Fibroblast of pulmonary artery (primary cell): ENCODE measurements around the gene NT5M.

Experiments used
- DNase-seq: peaks from one replicate; pipeline ENCODE4 v3.0.0-alpha.2; 2010; ENCODE audit warnings: low read depth
- H3K4me3 ChIP-seq: replicated peaks from 2 replicates; pipeline ENCODE4 v1.5.1; 2011; ENCODE audit warnings: low read depth, mild to moderate bottlenecking, control low read depth, low read length, moderate library complexity
- TF ChIP-seq, protein P1 (sequence below): IDR thresholded peaks from 2 replicates; pipeline ENCODE4 v1.5.1; 2011; ENCODE audit warnings: mild to moderate bottlenecking, control low read depth, low read length, inconsistent platforms; ENCODE audit errors: missing control alignments

NT5M gene

DNA sequence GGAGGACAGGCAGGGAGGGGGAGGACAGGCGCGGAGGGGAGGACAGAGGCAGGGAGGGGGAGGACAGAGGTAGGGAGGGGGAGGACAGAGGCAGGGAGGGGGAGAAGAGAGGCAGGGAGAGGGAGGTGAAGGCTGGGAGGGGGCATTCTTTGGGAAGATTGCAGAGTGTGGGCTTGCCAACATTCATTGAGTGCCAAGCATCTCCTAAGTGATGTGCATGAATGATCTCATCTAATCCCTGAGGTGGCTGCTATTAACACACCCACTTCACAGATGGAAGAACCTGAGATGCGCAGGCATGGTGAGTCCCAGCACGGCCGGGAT, 58.3 kb downstream of the NT5M start:
- no peak for DNase-seq
- no peak overlapping the region for H3K4me3 ChIP-seq
- TF ChIP-seq, protein P1, sequence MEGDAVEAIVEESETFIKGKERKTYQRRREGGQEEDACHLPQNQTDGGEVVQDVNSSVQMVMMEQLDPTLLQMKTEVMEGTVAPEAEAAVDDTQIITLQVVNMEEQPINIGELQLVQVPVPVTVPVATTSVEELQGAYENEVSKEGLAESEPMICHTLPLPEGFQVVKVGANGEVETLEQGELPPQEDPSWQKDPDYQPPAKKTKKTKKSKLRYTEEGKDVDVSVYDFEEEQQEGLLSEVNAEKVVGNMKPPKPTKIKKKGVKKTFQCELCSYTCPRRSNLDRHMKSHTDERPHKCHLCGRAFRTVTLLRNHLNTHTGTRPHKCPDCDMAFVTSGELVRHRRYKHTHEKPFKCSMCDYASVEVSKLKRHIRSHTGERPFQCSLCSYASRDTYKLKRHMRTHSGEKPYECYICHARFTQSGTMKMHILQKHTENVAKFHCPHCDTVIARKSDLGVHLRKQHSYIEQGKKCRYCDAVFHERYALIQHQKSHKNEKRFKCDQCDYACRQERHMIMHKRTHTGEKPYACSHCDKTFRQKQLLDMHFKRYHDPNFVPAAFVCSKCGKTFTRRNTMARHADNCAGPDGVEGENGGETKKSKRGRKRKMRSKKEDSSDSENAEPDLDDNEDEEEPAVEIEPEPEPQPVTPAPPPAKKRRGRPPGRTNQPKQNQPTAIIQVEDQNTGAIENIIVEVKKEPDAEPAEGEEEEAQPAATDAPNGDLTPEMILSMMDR, result no peak

DNA sequence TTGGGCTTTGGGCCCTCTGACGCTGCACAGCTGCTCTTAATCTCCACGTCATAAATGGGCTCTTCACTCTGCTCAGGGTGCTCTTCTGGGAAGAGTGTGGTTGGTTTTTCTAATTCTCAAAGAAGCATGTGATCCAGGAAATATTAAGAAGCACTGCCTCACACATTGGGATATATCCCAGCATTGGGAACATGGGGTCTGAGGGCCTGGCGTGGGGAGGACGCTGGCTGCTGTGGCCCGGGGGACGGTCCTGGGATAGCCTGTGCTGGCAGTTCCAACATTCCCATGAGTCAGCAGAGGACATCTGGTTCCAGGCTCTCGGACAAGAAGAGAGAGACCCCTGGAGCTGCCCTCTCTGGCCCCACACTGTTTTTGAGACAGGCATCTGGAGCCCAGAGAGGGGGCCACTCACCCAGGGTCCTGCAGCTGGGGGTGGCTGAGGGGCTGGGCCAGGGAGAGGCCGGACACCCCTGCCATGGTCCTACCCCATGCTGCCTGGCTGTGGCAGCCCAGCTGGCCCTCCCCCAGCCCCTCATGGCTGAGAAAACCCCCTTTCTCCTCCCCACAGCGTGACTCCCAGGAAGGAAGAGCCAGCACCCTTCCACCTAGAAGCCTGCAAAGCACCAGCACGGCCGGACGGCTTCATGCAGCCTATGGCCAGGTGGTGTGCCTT, 58.8 kb downstream of the NT5M start:
- H3K4me3 ChIP-seq, result no peak overlapping the region
- TF ChIP-seq, protein P1, result no peak
- no peak for DNase-seq

DNA sequence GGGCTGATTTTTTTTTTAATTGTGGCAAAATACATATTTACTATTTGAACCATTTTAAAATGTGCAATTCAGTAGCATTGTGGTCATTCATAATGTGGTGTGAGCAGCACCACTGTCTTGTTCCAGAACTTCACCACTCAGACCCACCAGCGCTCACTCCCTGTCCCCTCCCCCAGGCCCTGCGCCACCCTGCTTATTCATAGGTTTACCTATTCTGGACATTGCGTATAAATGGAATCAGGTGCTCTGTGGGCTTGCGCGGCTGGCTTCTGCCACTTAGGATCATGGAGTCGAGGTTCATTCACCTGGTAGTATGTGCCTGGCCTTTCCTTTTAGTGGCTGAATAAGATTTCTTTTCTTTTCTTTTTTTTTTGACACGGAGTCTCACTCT, 59.4 kb downstream of the NT5M start:
- no peak overlapping the region for H3K4me3 ChIP-seq
- DNase-seq, result no peak
- TF ChIP-seq, protein P1, result no peak

DNA sequence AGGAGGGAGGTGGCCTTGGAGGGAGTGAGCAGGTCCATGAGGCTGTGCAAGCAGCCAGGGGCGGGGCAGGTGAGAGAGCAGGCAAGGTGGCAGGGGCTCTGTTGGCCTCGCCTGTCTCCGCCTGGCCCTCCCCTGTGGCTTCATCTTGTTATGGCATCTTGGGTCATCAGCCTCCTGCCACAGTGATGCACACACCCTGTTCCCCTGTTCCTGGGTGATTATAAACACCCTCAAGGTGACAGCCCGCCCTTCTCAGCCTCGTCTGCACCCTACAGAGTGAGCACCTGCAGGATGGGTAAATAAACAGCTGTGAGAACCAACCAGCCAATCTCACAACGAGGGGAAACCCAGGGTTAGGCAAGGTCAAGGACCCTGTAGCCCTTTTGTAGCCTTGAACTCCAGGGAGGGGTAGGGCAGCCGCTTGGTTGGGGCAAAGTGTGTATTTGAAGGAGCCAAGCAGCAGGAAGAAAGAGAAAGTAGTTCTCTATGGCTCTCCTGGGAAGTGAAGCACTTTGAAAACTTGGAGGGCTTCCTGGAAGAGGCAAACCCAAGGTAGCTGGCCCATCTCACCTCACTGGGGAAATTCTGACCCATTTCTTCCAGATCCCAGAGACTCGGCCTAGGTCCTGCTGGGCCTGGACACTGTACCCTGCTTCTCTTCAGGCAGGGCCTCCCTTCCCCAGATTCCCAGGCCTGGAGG, 60.6 kb downstream of the NT5M start:
- H3K4me3 ChIP-seq, result no peak overlapping the region
- TF ChIP-seq, protein P1, result no peak
- DNase-seq, result no peak

DNA sequence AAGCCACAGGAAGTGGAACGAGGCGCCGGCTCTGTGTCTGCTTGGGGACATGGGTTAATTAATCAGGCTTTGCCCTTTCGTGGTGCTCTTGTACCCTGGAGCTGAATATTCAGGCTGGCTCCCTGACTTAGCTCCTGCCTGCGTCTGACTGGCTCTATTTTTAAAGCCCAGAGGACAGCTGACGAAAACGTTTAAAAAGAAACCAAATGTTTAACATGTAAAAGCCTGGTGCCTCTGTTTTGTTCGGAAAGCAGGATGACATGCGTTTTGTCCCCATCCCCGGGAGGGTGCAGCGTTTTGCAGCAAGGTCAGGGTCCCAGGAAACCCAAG, 61.1 kb downstream of the NT5M start:
- TF ChIP-seq, protein P1, result no peak
- H3K4me3 ChIP-seq, result no peak overlapping the region
- no peak for DNase-seq

DNA sequence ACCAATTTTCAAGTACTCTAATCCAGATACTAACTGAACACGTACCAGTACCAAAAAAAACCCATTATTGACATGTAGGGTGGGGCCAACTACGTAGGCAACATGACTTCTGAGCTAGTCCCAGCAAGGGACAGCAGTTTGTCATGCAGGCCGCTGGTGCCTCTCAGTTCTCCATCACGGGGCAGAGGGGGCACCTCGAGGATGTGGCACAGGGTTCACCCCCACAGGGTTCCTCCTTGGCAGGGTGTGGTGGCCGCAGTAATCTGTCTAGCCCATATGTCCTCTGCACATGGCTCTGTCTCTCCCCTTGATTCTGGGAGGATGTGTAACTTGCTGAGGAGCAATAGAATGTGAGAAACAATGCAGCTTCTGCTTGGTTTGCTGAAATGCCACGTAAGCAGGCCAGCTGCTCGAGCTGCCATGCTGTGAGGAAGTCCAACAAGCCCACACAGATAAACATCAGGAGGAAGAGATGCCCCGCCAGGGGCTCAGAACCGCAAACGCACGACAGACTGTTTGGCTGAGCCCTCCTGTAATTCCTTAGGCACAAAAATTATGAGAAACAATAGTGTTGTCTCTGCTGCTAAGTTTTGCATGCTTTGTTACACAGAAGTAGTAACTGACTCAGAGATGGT, 62.4 kb downstream of the NT5M start:
- H3K4me3 ChIP-seq, result no peak overlapping the region
- TF ChIP-seq, protein P1, result no peak
- DNase-seq, result no peak
